ENCODE results near the gene MOB2.

MOB2 gene

GRCh38 chr11:1487851-1488574, 1.4 kb upstream of the MOB2 start:
- Histone ChIP-seq H3K4me1 (peaks cover 0 to 69% (median 53%) of the 10 kb centered on the region in 4 donors), H3K4me3 (peak overlapping the region; percentile 1 to 7), H3K36me3 (no peaks in the 10 kb centered on the region), H3K27ac (peak overlapping the region; percentile 94 to 96), H3K9me3 (no peaks in the 10 kb centered on the region), H3K27me3 (no peaks in the 10 kb centered on the region)
- DNase-seq, result peak; percentile 21 to 74
- TF ChIP-seq CTCF (IDR thresholded peaks at IDR 0.05), result peak; percentile 30 to 32
- intact Hi-C loops (cut with DNase I; ENCODE audit: low total_unique reads), result loop anchor here (2.0 kb wide), 1 partner anchor 17 kb away; no protein-coding TSS in a partner anchor

GRCh38 chr11:1487091-1487850, 692 bp upstream of the MOB2 start:
- Histone ChIP-seq H3K4me3 (peak overlapping the region; percentile 58 to 81), H3K9me3 (no peaks in the 10 kb centered on the region), H3K27me3 (no peaks in the 10 kb centered on the region), H3K36me3 (no peaks in the 10 kb centered on the region), H3K4me1 (peaks cover 0 to 76% (median 60%) of the 10 kb centered on the region in 4 donors), H3K27ac (peak overlapping the region; percentile 94 to 96)
- no peak for TF ChIP-seq CTCF (IDR thresholded peaks at IDR 0.05)
- peak in 1 of 2 donors; percentile 33 for DNase-seq
- intact Hi-C loops (cut with DNase I; ENCODE audit: low total_unique reads), result loop anchor here (2.0 kb wide), 1 partner anchor 18 kb away; no protein-coding TSS in a partner anchor

GRCh38 chr11:1485504-1485885, 1.1 kb downstream of the MOB2 start:
- H3K27me3 ChIP-seq, result no peaks in the 10 kb centered on the region
- no peaks in the 10 kb centered on the region for H3K9me3 ChIP-seq
- intact Hi-C loops (cut with DNase I; ENCODE audit: low total_unique reads), result no loop called here
- no peak for TF ChIP-seq CTCF (IDR thresholded peaks at IDR 0.05)
- H3K4me1 ChIP-seq, result peaks cover 0 to 94% (median 77%) of the 10 kb centered on the region in 4 donors
- H3K4me3 ChIP-seq, result peak overlapping the region; percentile 58 to 81
- DNase-seq, result peak in 1 of 2 donors; percentile 66
- H3K36me3 ChIP-seq, result peaks cover under 1 to 8% (median 5%) of the 10 kb centered on the region in 3 donors
- H3K27ac ChIP-seq, result peak overlapping the region; percentile 94 to 96

GRCh38 chr11:1484695-1485503, 1.7 kb downstream of the MOB2 start:
- peaks cover 7 to 14% (median 11%) of the 10 kb centered on the region in 3 donors for H3K36me3 ChIP-seq
- DNase-seq, result peak; percentile 20 to 88
- H3K4me3 ChIP-seq, result peak overlapping the region; percentile 58 to 81
- H3K9me3 ChIP-seq, result no peaks in the 10 kb centered on the region
- peaks cover 0 to 100% (median 83%) of the 10 kb centered on the region in 4 donors for H3K4me1 ChIP-seq
- intact Hi-C loops (cut with DNase I; ENCODE audit: low total_unique reads), result no loop called here
- H3K27me3 ChIP-seq, result no peaks in the 10 kb centered on the region
- TF ChIP-seq CTCF (IDR thresholded peaks at IDR 0.05), result peak in 1 of 2 experiments; percentile 20
- peak overlapping the region; percentile 94 to 96 for H3K27ac ChIP-seq

- Histone ChIP-seq H3K27ac (peak overlapping the region; percentile 94 to 96), H3K9me3 (no peaks in the 10 kb centered on the region), H3K27me3 (no peaks in the 10 kb centered on the region), H3K36me3 (peaks cover 14 to 22% (median 18%) of the 10 kb centered on the region in 3 donors), H3K4me3 (peak overlapping the region; percentile 58 to 81), H3K4me1 (peaks cover 0 to 100% (median 88%) of the 10 kb centered on the region in 4 donors)
- peak; percentile 19 to 63 for DNase-seq
- TF ChIP-seq CTCF (IDR thresholded peaks at IDR 0.05), result no peak
- intact Hi-C loops (cut with DNase I; ENCODE audit: low total_unique reads), result no loop called here
These were observed 2.4 kb downstream of the MOB2 start for GRCh38 chr11:1484061-1484671.
